ENCODE measurements around the gene DNTTIP2. TPM values are rescaled to one million over a fixed set of nuclear protein-coding genes. Genes with fewer than 3 reads are reported as not detected.
A peak's percentile ranks its signal among the peaks of the same experiment; 100 is the strongest.

DNTTIP2 gene
- total RNA-seq, 1 donor from 2014 or later: 61.8 TPM

GRCh38 chr1:93910305-93910704, 31.3 kb upstream of the DNTTIP2 start:
- H3K4me1 Mint-ChIP-seq (ENCODE audit: unreplicated experiment): peaks cover 15% of the 10 kb centered on the region

GRCh38 chr1:93909146-93910050, 30.4 kb upstream of the DNTTIP2 start, which contains the start of gene GCLM:
GCLM (minus strand) TSS chr1:93909430; CDS start chr1:93909163, 267 bp downstream.
- DNase-seq (ENCODE audit: low spot score): peak; percentile 97
- peaks cover 5% of the 10 kb centered on the region for H3K9me3 Mint-ChIP-seq (ENCODE audit: unreplicated experiment)
- H3K36me3 Mint-ChIP-seq (ENCODE audit: low read depth, unreplicated experiment): peaks cover 9% of the 10 kb centered on the region
- TF ChIP-seq CTCF (IDR thresholded peaks at IDR 0.05; ENCODE audit: unreplicated experiment): peak; percentile 94
- peaks cover 15% of the 10 kb centered on the region for H3K4me1 Mint-ChIP-seq (ENCODE audit: unreplicated experiment)
- H3K4me3 Mint-ChIP-seq (ENCODE audit: unreplicated experiment): peak within 1 kb of the TSS; percentile 94
- H3K27me3 Mint-ChIP-seq (ENCODE audit: unreplicated experiment): peaks cover 8% of the 10 kb centered on the region
- H3K27ac Mint-ChIP-seq (ENCODE audit: unreplicated experiment): peak within 1 kb of the TSS; percentile 86

More at GRCh38 chr1:93910305-93910704, 31.3 kb upstream of the DNTTIP2 start:
- TF ChIP-seq CTCF (IDR thresholded peaks at IDR 0.05; ENCODE audit: unreplicated experiment): no peak
- Mint-ChIP-seq H3K27me3 (ENCODE audit: unreplicated experiment) (peaks cover 8% of the 10 kb centered on the region), H3K27ac (ENCODE audit: unreplicated experiment) (peak overlapping the region; percentile 86), H3K4me3 (ENCODE audit: unreplicated experiment) (peak overlapping the region; percentile 90), H3K36me3 (ENCODE audit: low read depth, unreplicated experiment) (peaks cover 9% of the 10 kb centered on the region), H3K9me3 (ENCODE audit: unreplicated experiment) (peaks cover 5% of the 10 kb centered on the region)
- no peak for DNase-seq (ENCODE audit: low spot score)

- peak; percentile 22 for DNase-seq (ENCODE audit: low spot score)
- Mint-ChIP-seq H3K36me3 (ENCODE audit: low read depth, unreplicated experiment) (peaks cover 9% of the 10 kb centered on the region), H3K27ac (ENCODE audit: unreplicated experiment) (peak overlapping the region; percentile 62), H3K4me1 (ENCODE audit: unreplicated experiment) (peaks cover 18% of the 10 kb centered on the region), H3K9me3 (ENCODE audit: unreplicated experiment) (peaks cover 5% of the 10 kb centered on the region), H3K27me3 (ENCODE audit: unreplicated experiment) (peaks cover 8% of the 10 kb centered on the region), H3K4me3 (ENCODE audit: unreplicated experiment) (peak overlapping the region; percentile 94)
- TF ChIP-seq CTCF (IDR thresholded peaks at IDR 0.05; ENCODE audit: unreplicated experiment): no peak
Measured at GRCh38 chr1:93908394-93909145, 29.6 kb upstream of the DNTTIP2 start.

- Mint-ChIP-seq H3K27ac (ENCODE audit: unreplicated experiment) (no peak overlapping the region), H3K36me3 (ENCODE audit: low read depth, unreplicated experiment) (peaks cover 9% of the 10 kb centered on the region), H3K9me3 (ENCODE audit: unreplicated experiment) (peaks cover 5% of the 10 kb centered on the region), H3K4me1 (ENCODE audit: unreplicated experiment) (peaks cover 18% of the 10 kb centered on the region), H3K27me3 (ENCODE audit: unreplicated experiment) (peaks cover 8% of the 10 kb centered on the region), H3K4me3 (ENCODE audit: unreplicated experiment) (peak overlapping the region; percentile 84)
- no peak for DNase-seq (ENCODE audit: low spot score)
- no peak for TF ChIP-seq CTCF (IDR thresholded peaks at IDR 0.05; ENCODE audit: unreplicated experiment)
Measured at GRCh38 chr1:93907718-93908117, 28.7 kb upstream of the DNTTIP2 start.

All from endothelial cell (in vitro differentiated cells).